Loucy (cell line): ENCODE measurements around the gene TUBA4B.

Experiments
- CTCF ChIP-seq: fragments of 200-600 bp; sonication (generic); conservative IDR thresholded peaks from 2 replicates; pipeline ENCODE4 v1.5.1; 2014; ENCODE audit warnings: mild to moderate bottlenecking, antibody characterized with exemption, low read length
- EZH2phosphoT487 ChIP-seq: fragments of 200-600 bp; IDR thresholded peaks from 2 replicates; pipeline ENCODE4 v1.6.1; 2018; ENCODE audit warnings: antibody characterized with exemption, mild to moderate bottlenecking, moderate library complexity, borderline replicate concordance

GRCh38 chr2:219270055-219270372 lies 17.0 kb downstream of the TUBA4B start:
- TF ChIP-seq CTCF (no peak), EZH2phosphoT487 (no peak)
